IMR-90 (cell line): Measurements from ENCODE around the gene EPB41L3.

Experiments
- BHLHE40 ChIP-seq: fragments of 150-350 bp; IDR thresholded peaks from 2 replicates; pipeline ENCODE4 v1.6.1; 2016; ENCODE audit warnings: mild to moderate bottlenecking, low read depth, low read length
- ELK1 ChIP-seq: fragments of 150-350 bp; IDR thresholded peaks from 2 replicates; pipeline ENCODE4 v1.6.1; 2016; ENCODE audit warnings: low read depth, mild to moderate bottlenecking, low read length, moderate library complexity, borderline replicate concordance
- MAZ ChIP-seq: IDR thresholded peaks from 2 replicates; pipeline ENCODE4 v1.6.1; 2012; ENCODE audit warnings: low read depth, mild to moderate bottlenecking, low read length, improper control_type of control experiment, moderate library complexity, borderline replicate concordance
- MXI1 ChIP-seq: IDR thresholded peaks from 2 replicates; pipeline ENCODE4 v1.6.1; 2012; ENCODE audit warnings: low read depth, mild to moderate bottlenecking, low read length, moderate library complexity, borderline replicate concordance
- POLR2A ChIP-seq: IDR thresholded peaks from 2 replicates; pipeline ENCODE4 v1.6.1; 2012; ENCODE audit warnings: mild to moderate bottlenecking, low read depth, low read length
- RAD21 ChIP-seq: IDR thresholded peaks from 2 replicates; pipeline ENCODE4 v1.6.1; 2012; ENCODE audit warnings: low read length, improper control_type of control experiment
- USF2 ChIP-seq: fragments of 150-350 bp; IDR thresholded peaks from 2 replicates; pipeline ENCODE4 v1.6.1; 2017; ENCODE audit warnings: mild to moderate bottlenecking, antibody characterized with exemption, low read length, low read depth
- TF ChIP-seq, protein P1 (sequence below): conservative IDR thresholded peaks from 2 replicates; pipeline ENCODE4 v1.5.1; 2012; ENCODE audit warnings: mild to moderate bottlenecking, low read depth, low read length, improper control_type of control experiment

DNA sequence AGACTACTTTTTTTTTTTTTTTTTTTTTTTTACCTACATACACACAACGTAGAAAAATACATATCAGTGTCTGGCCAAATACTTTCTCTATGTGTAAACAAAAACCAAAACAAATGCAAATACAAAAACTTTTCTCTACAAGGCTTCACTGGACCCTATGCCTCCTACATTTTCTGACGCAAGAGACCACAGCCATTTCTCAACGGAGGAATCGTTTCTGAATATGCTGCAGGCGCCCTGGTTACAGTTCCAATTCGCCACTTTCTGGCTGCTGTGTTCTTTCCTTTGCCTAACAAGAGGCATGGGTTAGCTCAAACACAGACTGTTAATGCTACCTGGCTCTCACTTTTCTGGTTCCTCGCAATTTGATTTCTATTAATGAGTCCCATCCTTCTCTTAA, 96.4 kb downstream of the EPB41L3 start:
- TF ChIP-seq RAD21 (no peak), MXI1 (no peak), USF2 (no peak), BHLHE40 (no peak), POLR2A (no peak), ELK1 (no peak), MAZ (no peak)
- TF ChIP-seq, protein P1, sequence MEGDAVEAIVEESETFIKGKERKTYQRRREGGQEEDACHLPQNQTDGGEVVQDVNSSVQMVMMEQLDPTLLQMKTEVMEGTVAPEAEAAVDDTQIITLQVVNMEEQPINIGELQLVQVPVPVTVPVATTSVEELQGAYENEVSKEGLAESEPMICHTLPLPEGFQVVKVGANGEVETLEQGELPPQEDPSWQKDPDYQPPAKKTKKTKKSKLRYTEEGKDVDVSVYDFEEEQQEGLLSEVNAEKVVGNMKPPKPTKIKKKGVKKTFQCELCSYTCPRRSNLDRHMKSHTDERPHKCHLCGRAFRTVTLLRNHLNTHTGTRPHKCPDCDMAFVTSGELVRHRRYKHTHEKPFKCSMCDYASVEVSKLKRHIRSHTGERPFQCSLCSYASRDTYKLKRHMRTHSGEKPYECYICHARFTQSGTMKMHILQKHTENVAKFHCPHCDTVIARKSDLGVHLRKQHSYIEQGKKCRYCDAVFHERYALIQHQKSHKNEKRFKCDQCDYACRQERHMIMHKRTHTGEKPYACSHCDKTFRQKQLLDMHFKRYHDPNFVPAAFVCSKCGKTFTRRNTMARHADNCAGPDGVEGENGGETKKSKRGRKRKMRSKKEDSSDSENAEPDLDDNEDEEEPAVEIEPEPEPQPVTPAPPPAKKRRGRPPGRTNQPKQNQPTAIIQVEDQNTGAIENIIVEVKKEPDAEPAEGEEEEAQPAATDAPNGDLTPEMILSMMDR: no peak
